Esophagus squamous epithelium (tissue), 4 donors: ENCODE measurements around the gene DIDO1.

Source experiments
- CTCF ChIP-seq, 6 experiments: fragments of 450-650 bp in 4 of 6; fragments of 200-600 bp in 2 of 6; sonication (generic) in 2 of 6; IDR thresholded peaks; one replicate each; pipeline ENCODE4 v1.5.1; 2016 to 2019; ENCODE audit warnings: antibody characterized with exemption in 6 of 6, mild to moderate bottlenecking in 4 of 6, moderate library complexity in 4 of 6
- POLR2A ChIP-seq, 4 donors: fragments of 450-650 bp; IDR thresholded peaks; one replicate each; pipeline ENCODE4 v1.6.1; 2017; ENCODE audit warnings: antibody characterized with exemption in 4 of 4, mild to moderate bottlenecking in 4 of 4, moderate library complexity in 3 of 4

- TF ChIP-seq CTCF (IDR thresholded peaks at IDR 0.05) (no peak), POLR2A (IDR thresholded peaks at IDR 0.05) (no peak)
Observed at GRCh38 chr20:62861726-62862336, 64.5 kb downstream of the DIDO1 start, which contains the start of gene TCFL5.
